HCT116 (cell line): ENCODE data around the gene NELL1. TPM values are rescaled to one million over a fixed set of nuclear protein-coding genes. Genes with fewer than 3 reads are reported as not detected.

Experiments
- ATAC-seq: fragments of 200-7000 bp; cut with Tn5 transposase; 2 replicates; pipeline ENCODE4 v1.9.1; 2020; ENCODE audit warnings: mild to moderate bottlenecking, moderate library complexity
- BruUV-seq: library from RNA; stranded (reverse); fragments of 400-500 nt; replicated peaks from 2 replicates; lab custom pipeline; 2021; lab: Mats Ljungman, UMichigan
- CTCF ChIA-PET: fragments of 300-600 bp; sonication (Branson Sonifier 250); formaldehyde crosslinking; loops from one replicate; lab custom pipeline; 2021; ENCODE audit warnings: antibody characterized with exemption; lab: Charles Lee
- POLR2A ChIA-PET: fragments of 300-600, 350-600 bp; sonication (Branson Sonifier 250); formaldehyde crosslinking; loops from one replicate; lab custom pipeline; 2021; ENCODE audit warnings: antibody characterized with exemption; lab: Charles Lee
- RAD21 ChIA-PET, 2 experiments: fragments of 300-600 bp; sonication (Branson Sonifier 250); formaldehyde crosslinking; loops; one replicate each; lab custom pipeline; 2023; ENCODE audit warnings: low total read pairs in 2 of 2; ENCODE audit not compliant: uncharacterized antibody in 2 of 2, unreplicated experiment in 2 of 2, low non-redundant PET in 1 of 2; lab: Charles Lee
- DNase-seq: peaks from one replicate; pipeline ENCODE4 v3.0.0-alpha.2; 2010; ENCODE audit warnings: low read depth, low spot score
- H2AFZ ChIP-seq: fragments of 200-600 bp; shearing (Covaris generic), sonication (generic); 2 replicates; pipeline ENCODE4 v1.6.1; 2017; ENCODE audit warnings: low read depth, mixed run types, mixed read lengths, antibody characterized with exemption, low read length; ENCODE audit not compliant: poor library complexity, severe bottlenecking
- H3K27ac ChIP-seq: 2 replicates; pipeline ENCODE4 v1.5.1; 2012; ENCODE audit warnings: low read depth, low read length
- H3K27me3 ChIP-seq: fragments of 200-600 bp; sonication (generic); 2 replicates; pipeline ENCODE4 v1.6.1; 2016; ENCODE audit warnings: mixed run types, low read length, mixed read lengths; ENCODE audit not compliant: insufficient read depth
- H3K36me3 ChIP-seq, 2 experiments: fragments of 200-500 bp in 1 of 2; fragments of 200-600 bp in 1 of 2; sonication (Bioruptor generic) in 1 of 2; sonication (generic) in 1 of 2; 2 replicates each; pipeline versions ENCODE4 v1.5.1 to v1.6.1; 2014 to 2016; ENCODE audit warnings: low read length in 2 of 2, inconsistent platforms in 1 of 2, mixed read lengths in 1 of 2, mixed run types in 1 of 2; ENCODE audit not compliant: insufficient read depth in 2 of 2, control insufficient read depth in 1 of 2
- H3K4me1 ChIP-seq, 2 experiments: fragments of 200-600 bp in 1 of 2; sonication (generic) in 1 of 2; 2 replicates each; pipeline versions ENCODE4 v1.5.1 to v1.6.1; 2012 to 2017; ENCODE audit warnings: low read length in 2 of 2, inconsistent platforms in 1 of 2, mild to moderate bottlenecking in 1 of 2, mixed read lengths in 1 of 2, mixed run types in 1 of 2, moderate library complexity in 1 of 2; ENCODE audit not compliant: insufficient read depth in 2 of 2, control insufficient read depth in 1 of 2
- H3K4me2 ChIP-seq: fragments of 200-600 bp; sonication (generic); 2 replicates; pipeline ENCODE4 v1.6.1; 2017; ENCODE audit warnings: mixed run types, low read length, mixed read lengths
- H3K4me3 ChIP-seq, 2 experiments: fragments of 200-600 bp in 1 of 2; sonication (generic) in 1 of 2; replicated peaks in 1 of 2; 2 replicates each; pipeline ENCODE4 v1.5.1; 2011 to 2016; ENCODE audit warnings: low read length in 2 of 2, control low read depth in 1 of 2, low read depth in 1 of 2, mild to moderate bottlenecking in 1 of 2, mixed read lengths in 1 of 2, mixed run types in 1 of 2
- H3K79me2 ChIP-seq: fragments of 200-600 bp; sonication (generic); 2 replicates; pipeline ENCODE4 v1.6.1; 2017; ENCODE audit warnings: mild to moderate bottlenecking, mixed run types, low read length, moderate library complexity, mixed read lengths; ENCODE audit not compliant: insufficient read depth
- H3K9ac ChIP-seq: fragments of 200-600 bp; sonication (generic); 2 replicates; pipeline ENCODE4 v1.6.1; 2016; ENCODE audit warnings: low read length, mixed read lengths
- H3K9me2 ChIP-seq: fragments of 200-600 bp; sonication (generic), shearing (Covaris generic); 2 replicates; pipeline ENCODE4 v1.6.1; 2017; ENCODE audit warnings: mixed run types, mild to moderate bottlenecking, moderate library complexity; ENCODE audit not compliant: insufficient read depth
- H3K9me3 ChIP-seq, 2 experiments: fragments of 200-500 bp in 1 of 2; fragments of 200-600 bp in 1 of 2; sonication (Bioruptor generic) in 1 of 2; sonication (generic) in 1 of 2; 2 replicates each; pipeline ENCODE4 v1.6.1; 2014 to 2017; ENCODE audit warnings: low read length in 2 of 2, mixed read lengths in 2 of 2, inconsistent platforms in 1 of 2, low read depth in 1 of 2, mild to moderate bottlenecking in 1 of 2, mixed run types in 1 of 2, moderate library complexity in 1 of 2; ENCODE audit not compliant: control insufficient read depth in 1 of 2, insufficient read depth in 1 of 2
- H4K20me1 ChIP-seq: fragments of 200-600 bp; sonication (generic), shearing (Covaris generic); 2 replicates; pipeline ENCODE4 v1.6.1; 2017; ENCODE audit warnings: mixed run types, mild to moderate bottlenecking, moderate library complexity; ENCODE audit not compliant: insufficient read depth
- CBX3 ChIP-seq: IDR thresholded peaks from 2 replicates; pipeline ENCODE4 v1.6.1; 2012; ENCODE audit warnings: low read depth
- CEBPB ChIP-seq: IDR thresholded peaks from 2 replicates; pipeline ENCODE4 v1.6.1; 2012; ENCODE audit warnings: low read depth
- EGR1 ChIP-seq: IDR thresholded peaks from 2 replicates; pipeline ENCODE4 v1.6.1; 2012; ENCODE audit warnings: low read depth
- ELF1 ChIP-seq: IDR thresholded peaks from 2 replicates; pipeline ENCODE4 v1.6.1; 2012; ENCODE audit warnings: low read depth, borderline replicate concordance
- EZH2 ChIP-seq: fragments of 200-600 bp; sonication (generic); IDR thresholded peaks from 2 replicates; pipeline ENCODE4 v1.6.1; 2017; ENCODE audit warnings: antibody characterized with exemption, mixed run types
- EZH2phosphoT487 ChIP-seq: fragments of 200-600 bp; IDR thresholded peaks from 2 replicates; pipeline ENCODE4 v1.6.1; 2018; ENCODE audit warnings: antibody characterized with exemption, borderline replicate concordance
- FOSL1 ChIP-seq: IDR thresholded peaks from 2 replicates; pipeline ENCODE4 v1.6.1; 2012; ENCODE audit warnings: low read depth
- JUND ChIP-seq: IDR thresholded peaks from 2 replicates; pipeline ENCODE4 v1.6.1; 2012
- POLR2A ChIP-seq: IDR thresholded peaks from 2 replicates; pipeline ENCODE4 v1.7.0; 2011; ENCODE audit warnings: borderline replicate concordance; ENCODE audit not compliant: insufficient read depth, insufficient read length; ENCODE audit errors: extremely low read depth
- POLR2AphosphoS5 ChIP-seq: IDR thresholded peaks from 2 replicates; pipeline ENCODE4 v1.6.1; 2011; ENCODE audit warnings: mild to moderate bottlenecking, low read depth, low read length, moderate library complexity
- RAD21 ChIP-seq: IDR thresholded peaks from 2 replicates; pipeline ENCODE4 v1.6.1; 2012; ENCODE audit warnings: low read depth, mild to moderate bottlenecking
- REST ChIP-seq: IDR thresholded peaks from 2 replicates; pipeline ENCODE4 v1.6.1; 2012; ENCODE audit warnings: low read depth
- SIN3A ChIP-seq: IDR thresholded peaks from 2 replicates; pipeline ENCODE4 v1.6.1; 2012; ENCODE audit warnings: low read depth
- SP1 ChIP-seq: IDR thresholded peaks from 2 replicates; pipeline ENCODE4 v1.6.1; 2012; ENCODE audit warnings: low read depth
- SRF ChIP-seq: IDR thresholded peaks from 2 replicates; pipeline ENCODE4 v1.6.1; 2012; ENCODE audit warnings: low read depth
- TCF7L2 ChIP-seq: IDR thresholded peaks from 2 replicates; pipeline ENCODE4 v1.7.0; 2011; ENCODE audit warnings: borderline replicate concordance, inconsistent platforms; ENCODE audit not compliant: insufficient read depth, insufficient read length; ENCODE audit errors: extremely low read depth
- YY1 ChIP-seq: IDR thresholded peaks from 2 replicates; pipeline ENCODE4 v1.6.1; 2011; ENCODE audit warnings: low read length, low read depth, moderate library complexity, mild to moderate bottlenecking; ENCODE audit not compliant: insufficient replicate concordance; ENCODE audit errors: extremely low read depth
- ZFX ChIP-seq: fragments of 450-650 bp; IDR thresholded peaks from 2 replicates; pipeline ENCODE4 v1.6.1; 2017
- ZNF274 ChIP-seq: fragments of 200-500 bp; sonication (Bioruptor generic); IDR thresholded peaks from 2 replicates; pipeline ENCODE4 v1.6.1; 2014; ENCODE audit warnings: mild to moderate bottlenecking, low read depth, low read length, inconsistent platforms
- intact Hi-C: fragments of 100-400 bp; cut with micrococcal nuclease; formaldehyde crosslinking; loops from 2 replicates; pipeline ENCODE4 v1.10.0; 2022
- total RNA-seq: library from RNA; stranded (reverse); gene quantifications from one replicate; pipeline ENCODE4 v1.2.1, GENCODE V29; 2021; ENCODE audit not compliant: unreplicated experiment
- TF ChIP-seq, protein P1 (sequence below), 3 experiments: fragments of 200-600 bp in 1 of 3; sonication (generic) in 1 of 3; IDR thresholded peaks in 2 of 3; conservative IDR thresholded peaks in 1 of 3; 2 replicates each; pipeline ENCODE4 v1.5.1; 2012 to 2017; ENCODE audit warnings: low read depth in 2 of 3, low read length in 2 of 3, antibody characterized with exemption in 1 of 3, borderline replicate concordance in 1 of 3, control low read depth in 1 of 3, mild to moderate bottlenecking in 1 of 3, mixed read lengths in 1 of 3, mixed run types in 1 of 3, moderate library complexity in 1 of 3; ENCODE audit not compliant: insufficient read depth in 1 of 3

The NELL1 gene
- total RNA-seq, 1 experiment from 2014 or later = not detected

GRCh38 chr11:21369947-21370346 lies 700.6 kb downstream of the NELL1 start:
- no peak for DNase-seq
- POLR2A ChIA-PET = no interaction called here
- Histone ChIP-seq H3K27ac (no peak overlapping the region), H3K79me2 (no peaks in the 10 kb centered on the region), H3K9me2 (no peaks in the 10 kb centered on the region), H3K4me1 (no peaks in the 10 kb centered on the region), H3K36me3 (no peaks in the 10 kb centered on the region), H3K4me3 (no peak overlapping the region), H2AFZ (no peak overlapping the region), H3K9me3 (peaks cover 4 to 19% of the 10 kb centered on the region in 2 experiments; a peak in 2 of 4 replicates), H3K27me3 (no peaks in the 10 kb centered on the region), H4K20me1 (no peaks in the 10 kb centered on the region), H3K9ac (no peak overlapping the region), H3K4me2 (no peak overlapping the region)
- TF ChIP-seq REST (no peak), ELF1 (no peak), SP1 (no peak), EGR1 (no peak), EZH2 (no peak), SRF (no peak), ZFX (no peak), JUND (no peak), POLR2A (no peak), FOSL1 (no peak), TCF7L2 (no peak), ZNF274 (no peak), YY1 (no peak), CBX3 (no peak), RAD21 (no peak), SIN3A (no peak), EZH2phosphoT487 (no peak), CEBPB (no peak), POLR2AphosphoS5 (no peak)
- TF ChIP-seq, protein P1, sequence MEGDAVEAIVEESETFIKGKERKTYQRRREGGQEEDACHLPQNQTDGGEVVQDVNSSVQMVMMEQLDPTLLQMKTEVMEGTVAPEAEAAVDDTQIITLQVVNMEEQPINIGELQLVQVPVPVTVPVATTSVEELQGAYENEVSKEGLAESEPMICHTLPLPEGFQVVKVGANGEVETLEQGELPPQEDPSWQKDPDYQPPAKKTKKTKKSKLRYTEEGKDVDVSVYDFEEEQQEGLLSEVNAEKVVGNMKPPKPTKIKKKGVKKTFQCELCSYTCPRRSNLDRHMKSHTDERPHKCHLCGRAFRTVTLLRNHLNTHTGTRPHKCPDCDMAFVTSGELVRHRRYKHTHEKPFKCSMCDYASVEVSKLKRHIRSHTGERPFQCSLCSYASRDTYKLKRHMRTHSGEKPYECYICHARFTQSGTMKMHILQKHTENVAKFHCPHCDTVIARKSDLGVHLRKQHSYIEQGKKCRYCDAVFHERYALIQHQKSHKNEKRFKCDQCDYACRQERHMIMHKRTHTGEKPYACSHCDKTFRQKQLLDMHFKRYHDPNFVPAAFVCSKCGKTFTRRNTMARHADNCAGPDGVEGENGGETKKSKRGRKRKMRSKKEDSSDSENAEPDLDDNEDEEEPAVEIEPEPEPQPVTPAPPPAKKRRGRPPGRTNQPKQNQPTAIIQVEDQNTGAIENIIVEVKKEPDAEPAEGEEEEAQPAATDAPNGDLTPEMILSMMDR (IDR thresholded peaks at IDR 0.05 in 2 of 3, conservative IDR thresholded peaks at IDR 0.05 in 1 of 3; ENCODE audit: borderline replicate concordance in 1 of 3, insufficient read depth in 1 of 3, low read depth in 2 of 3, low read length in 2 of 3) = no peak
- ATAC-seq = no peak
- BruUV-seq = no TSS peak
- intact Hi-C loops = no loop called here
- CTCF ChIA-PET = no interaction called here
- RAD21 ChIA-PET = no interaction called here
